Gastrocnemius medialis (tissue), 4 donors: ENCODE data around the gene PDLIM7. TPM values are rescaled to one million over a fixed set of nuclear protein-coding genes. Genes with fewer than 3 reads are reported as not detected.
A peak's percentile ranks its signal among the peaks of the same experiment; 100 is the strongest.

ENCODE experiments used
- ATAC-seq, 2 donors: fragments of 150-250 bp; one replicate each; pipeline ENCODE4 v1.9.1; 2016
- DNase-seq, 2 donors: peaks; one replicate each; pipeline ENCODE4 v3.0.0-alpha.2; 2019
- H3K27ac ChIP-seq, 4 donors: fragments of 200-600 bp; sonication (generic); 1 replicate in 1 of 4; 2 replicates in 3 of 4; pipeline ENCODE4 v1.5.1; 2016 to 2018; ENCODE audit warnings: mild to moderate bottlenecking in 2 of 4, moderate library complexity in 1 of 4
- H3K27me3 ChIP-seq, 3 donors: fragments of 200-600 bp; sonication (generic) in 2 of 3; 1 replicate in 1 of 3; 2 replicates in 2 of 3; pipeline versions ENCODE4 v1.5.1 to v1.6.0; 2016 to 2019; ENCODE audit warnings: mild to moderate bottlenecking in 1 of 3, moderate library complexity in 1 of 3
- H3K36me3 ChIP-seq, 2 donors: fragments of 200-600 bp; sonication (generic) in 1 of 2; one replicate each; pipeline ENCODE4 v1.5.1; 2017 to 2018
- H3K4me1 ChIP-seq, 2 donors: fragments of 200-600 bp; sonication (generic) in 1 of 2; one replicate each; pipeline ENCODE4 v1.5.1; 2016 to 2017; ENCODE audit warnings: mild to moderate bottlenecking in 2 of 2
- H3K4me3 ChIP-seq, 4 donors: fragments of 200-600 bp; sonication (generic) in 3 of 4; 1 replicate in 1 of 4; 2 replicates in 3 of 4; pipeline ENCODE4 v1.5.1; 2016 to 2019; ENCODE audit warnings: mild to moderate bottlenecking in 2 of 4
- H3K9me3 ChIP-seq, 3 donors: fragments of 200-600 bp; sonication (generic) in 2 of 3; 1 replicate in 1 of 3; 2 replicates in 2 of 3; pipeline ENCODE4 v1.5.1; 2016 to 2019
- POLR2A ChIP-seq, 2 donors: fragments of 450-650 bp; IDR thresholded peaks; one replicate each; pipeline ENCODE4 v1.6.1; 2017; ENCODE audit warnings: antibody characterized with exemption in 2 of 2, mild to moderate bottlenecking in 2 of 2, moderate library complexity in 2 of 2
- in situ Hi-C, 4 donors: fragments of 200-750 bp; cut with MboI; loops; one replicate each; pipeline versions ENCODE4 v1.15.0 to v1.8.0; 2017; ENCODE audit warnings: low sequenced_read_pairs in 4 of 4
- intact Hi-C: fragments of 100-400 bp; cut with DNase I; formaldehyde crosslinking; loops from one replicate; pipeline ENCODE4 v1.15.1; 2023; ENCODE audit warnings: low total_unique reads
- total RNA-seq, 4 donors: library from RNA; depleted of rRNA; stranded (reverse); fragments of >200 nt; gene quantifications; one replicate each; pipeline versions ENCODE4 v1.1.0 to v1.2.3, GENCODE V29; 2016
- TF ChIP-seq, protein P1 (sequence below), 5 experiments: fragments of 450-650 bp in 3 of 5; fragments of 200-600 bp in 2 of 5; sonication (generic) in 2 of 5; IDR thresholded peaks in 4 of 5; conservative IDR thresholded peaks in 1 of 5; 1 replicate in 4 of 5; 2 replicates in 1 of 5; pipeline ENCODE4 v1.5.1; 2016 to 2019; ENCODE audit warnings: antibody characterized with exemption in 5 of 5, mild to moderate bottlenecking in 3 of 5, moderate library complexity in 3 of 5

Gene PDLIM7
- total RNA-seq, 4 donors from 2014 or later, result 132 to 244 (median 220) TPM

DNA sequence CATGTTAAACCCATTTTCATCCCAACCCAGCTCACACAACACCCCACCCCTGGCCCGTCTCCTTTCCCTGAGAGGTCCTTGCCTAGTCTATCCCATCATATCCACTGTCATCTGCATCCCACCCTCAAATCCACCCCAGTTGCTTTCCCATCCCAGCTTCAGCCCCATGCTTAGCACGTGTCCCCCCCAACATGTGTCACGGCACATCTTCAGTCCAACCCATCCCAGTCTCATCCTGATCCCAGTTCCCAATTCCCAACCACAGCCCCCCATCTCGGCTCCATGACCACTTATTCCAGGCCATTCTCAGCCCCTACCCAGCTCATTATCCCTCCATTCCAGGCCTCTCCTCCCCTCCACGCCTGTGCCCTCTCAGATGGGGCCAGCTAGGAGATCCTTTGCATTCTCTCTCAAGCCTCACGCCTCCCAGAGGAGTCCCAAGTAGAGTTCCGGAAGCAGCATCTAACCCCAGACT, 23.4 kb downstream of the PDLIM7 start:
- intact Hi-C loops, result no loop called here
- DNase-seq (no peak), ATAC-seq (no peak)
- Histone ChIP-seq H3K27ac (peak overlapping the region; percentile 62 to 79 (median 70)), H3K4me1 (peaks cover 25 to 27% of the 10 kb centered on the region in 2 donors), H3K27me3 (peaks cover 0 to 4% (median 0%) of the 10 kb centered on the region in 3 donors), H3K36me3 (no peaks in the 10 kb centered on the region), H3K4me3 (peak overlapping the region in 2 of 4 donors; percentile 62 to 69), H3K9me3 (no peaks in the 10 kb centered on the region)
- in situ Hi-C loops, result no loop called here
- TF ChIP-seq, protein P1, sequence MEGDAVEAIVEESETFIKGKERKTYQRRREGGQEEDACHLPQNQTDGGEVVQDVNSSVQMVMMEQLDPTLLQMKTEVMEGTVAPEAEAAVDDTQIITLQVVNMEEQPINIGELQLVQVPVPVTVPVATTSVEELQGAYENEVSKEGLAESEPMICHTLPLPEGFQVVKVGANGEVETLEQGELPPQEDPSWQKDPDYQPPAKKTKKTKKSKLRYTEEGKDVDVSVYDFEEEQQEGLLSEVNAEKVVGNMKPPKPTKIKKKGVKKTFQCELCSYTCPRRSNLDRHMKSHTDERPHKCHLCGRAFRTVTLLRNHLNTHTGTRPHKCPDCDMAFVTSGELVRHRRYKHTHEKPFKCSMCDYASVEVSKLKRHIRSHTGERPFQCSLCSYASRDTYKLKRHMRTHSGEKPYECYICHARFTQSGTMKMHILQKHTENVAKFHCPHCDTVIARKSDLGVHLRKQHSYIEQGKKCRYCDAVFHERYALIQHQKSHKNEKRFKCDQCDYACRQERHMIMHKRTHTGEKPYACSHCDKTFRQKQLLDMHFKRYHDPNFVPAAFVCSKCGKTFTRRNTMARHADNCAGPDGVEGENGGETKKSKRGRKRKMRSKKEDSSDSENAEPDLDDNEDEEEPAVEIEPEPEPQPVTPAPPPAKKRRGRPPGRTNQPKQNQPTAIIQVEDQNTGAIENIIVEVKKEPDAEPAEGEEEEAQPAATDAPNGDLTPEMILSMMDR (IDR thresholded peaks at IDR 0.05 in 4 of 5, conservative IDR thresholded peaks at IDR 0.05 in 1 of 5), result no peak
- TF ChIP-seq POLR2A (IDR thresholded peaks at IDR 0.05), result no peak

DNA sequence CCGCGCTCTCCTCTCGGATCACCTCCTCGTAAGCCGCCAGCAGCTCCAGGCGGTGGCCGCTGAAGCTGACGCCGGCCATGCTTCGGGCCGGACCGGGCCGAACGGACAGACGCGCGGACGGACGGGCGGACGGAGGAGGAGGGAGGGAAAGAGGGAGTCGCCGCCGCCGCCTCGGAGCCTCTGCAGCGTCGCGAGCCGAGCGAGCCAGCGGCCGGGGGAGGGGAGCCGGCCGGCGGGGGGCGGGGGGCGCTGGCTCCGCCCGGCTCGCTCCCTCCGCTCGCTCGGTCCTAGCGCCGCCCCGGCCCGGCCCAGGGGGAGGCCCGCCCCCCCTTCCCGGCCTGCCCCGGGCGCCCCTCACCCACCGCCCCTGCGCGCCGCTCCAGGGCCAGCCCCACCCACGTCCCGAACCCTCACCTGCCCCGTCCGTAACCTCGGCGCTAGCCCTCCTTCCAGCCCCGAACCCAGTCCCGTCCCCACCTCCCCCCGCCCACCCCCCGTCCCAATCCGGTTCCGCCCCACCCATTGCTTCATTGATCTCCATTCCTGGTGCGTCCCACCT, 23.9 kb downstream of the PDLIM7 start, which contains the start of gene DBN1:
DBN1 (minus strand) TSS at position 192 of the 559 bp plus-strand sequence; CDS start at position 79, 113 bp downstream.
- no peak for TF ChIP-seq POLR2A (IDR thresholded peaks at IDR 0.05)
- H3K9me3 ChIP-seq, result no peaks in the 10 kb centered on the region
- H3K4me1 ChIP-seq, result peaks cover 20 to 21% of the 10 kb centered on the region in 2 donors
- peak; percentile 18 to 35 for ATAC-seq
- no peaks in the 10 kb centered on the region for H3K36me3 ChIP-seq
- H3K27ac ChIP-seq, result peak within 1 kb of the TSS; percentile 69 to 79 (median 72)
- in situ Hi-C loops (no loop called here), intact Hi-C loops (no loop called here)
- H3K4me3 ChIP-seq, result peak within 1 kb of the TSS; percentile 62 to 74 (median 69)
- DNase-seq, result no peak
- H3K27me3 ChIP-seq, result peaks cover 0 to 4% (median 0%) of the 10 kb centered on the region in 3 donors

DNA sequence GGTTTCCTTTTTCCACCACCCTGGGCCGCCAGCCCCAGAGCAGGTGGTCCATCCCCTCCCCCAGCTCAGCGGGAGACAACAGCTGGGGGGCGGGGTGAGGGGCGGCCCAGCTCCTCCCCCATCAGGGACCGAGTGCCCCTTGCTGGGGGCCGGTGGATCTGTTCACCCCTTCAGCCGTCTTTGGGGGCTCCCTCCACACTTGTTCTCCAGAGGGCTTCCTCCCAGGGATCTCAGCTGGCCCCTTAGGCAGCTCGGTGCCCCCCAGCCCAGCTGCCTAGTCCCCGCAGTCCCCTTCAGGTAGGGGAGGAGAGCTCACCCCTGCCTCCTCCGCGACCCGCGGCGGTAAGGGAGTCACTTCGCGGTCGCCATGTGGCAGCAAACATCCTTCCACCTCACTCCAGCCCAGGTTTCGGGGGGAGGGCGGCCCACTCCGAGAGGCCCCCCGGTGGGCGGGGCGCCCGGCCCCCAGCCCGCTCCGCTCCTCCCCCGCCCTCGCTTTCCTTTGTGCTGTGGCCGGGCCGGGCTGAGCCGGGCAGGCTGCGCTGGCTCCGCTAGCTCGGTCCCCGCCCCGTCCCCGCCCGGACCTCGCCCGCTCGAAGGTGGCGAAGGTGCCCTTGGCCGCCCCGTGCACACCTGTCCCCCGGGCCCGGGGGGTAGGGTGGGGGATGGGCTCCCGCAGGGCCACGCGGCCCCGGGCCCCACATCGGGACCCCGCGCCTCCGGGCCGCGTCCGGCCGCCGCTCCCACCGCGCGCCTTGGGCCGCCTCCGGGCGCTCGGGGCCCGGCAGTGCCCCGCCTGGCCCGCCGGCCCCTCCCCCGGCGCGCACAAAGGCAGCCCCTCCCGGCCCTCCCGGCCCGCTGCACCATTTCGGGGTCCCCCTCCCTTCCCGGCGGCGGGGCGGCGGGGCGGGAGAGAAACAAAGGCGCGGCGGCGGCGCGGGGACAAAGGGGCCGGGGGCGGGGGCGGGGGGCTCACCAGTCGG, 24.7 kb downstream of the PDLIM7 start:
- no peaks in the 10 kb centered on the region for H3K36me3 ChIP-seq
- H3K9me3 ChIP-seq, result no peaks in the 10 kb centered on the region
- H3K4me1 ChIP-seq, result peaks cover 14 to 16% of the 10 kb centered on the region in 2 donors
- ATAC-seq, result no peak
- no peak for TF ChIP-seq POLR2A (IDR thresholded peaks at IDR 0.05)
- TF ChIP-seq, protein P1 (IDR thresholded peaks at IDR 0.05 in 4 of 5, conservative IDR thresholded peaks at IDR 0.05 in 1 of 5), result no peak
- in situ Hi-C loops, result no loop called here
- peak overlapping the region; percentile 62 to 74 (median 69) for H3K4me3 ChIP-seq
- H3K27ac ChIP-seq, result peak overlapping the region; percentile 69 to 79 (median 72)
- DNase-seq, result no peak
- peaks cover 0 to 4% (median 0%) of the 10 kb centered on the region in 3 donors for H3K27me3 ChIP-seq
- intact Hi-C loops, result no loop called here

- intact Hi-C loops, result no loop called here
- Histone ChIP-seq H3K4me3 (peak overlapping the region; percentile 53 to 74 (median 66)), H3K36me3 (no peaks in the 10 kb centered on the region), H3K4me1 (peaks cover 9 to 16% of the 10 kb centered on the region in 2 donors), H3K27ac (peak overlapping the region; percentile 51 to 79 (median 71)), H3K9me3 (no peaks in the 10 kb centered on the region), H3K27me3 (peaks cover 0 to 4% (median 0%) of the 10 kb centered on the region in 3 donors)
- DNase-seq, result peak in 1 of 2 donors; percentile 60
- in situ Hi-C loops, result no loop called here
- peak; percentile 16 to 19 for ATAC-seq
- TF ChIP-seq, protein P1 (IDR thresholded peaks at IDR 0.05 in 4 of 5, conservative IDR thresholded peaks at IDR 0.05 in 1 of 5), result no peak
- no peak for TF ChIP-seq POLR2A (IDR thresholded peaks at IDR 0.05)
These were observed 25.6 kb downstream of the PDLIM7 start for GRCh38 chr5:177471610-177472356.
